Lower lobe of right lung (tissue), 2 donors: Measurements from ENCODE around the gene ATXN2L. TPM values are rescaled to one million over a fixed set of nuclear protein-coding genes. Genes with fewer than 3 reads are reported as not detected.

ENCODE experiments used
- ATAC-seq, 2 donors: fragments of 200-7000 bp; cut with Tn5 transposase; one replicate each; pipeline ENCODE4 v1.9.1; 2020 to 2022; ENCODE audit warnings: mild to moderate bottlenecking in 2 of 2, moderate library complexity in 2 of 2
- DNase-seq: peaks from one replicate; pipeline ENCODE4 v3.0.0-alpha.2; 2020
- H3K27ac ChIP-seq: fragments of 200-600 bp; one replicate; pipeline ENCODE4 v1.8.0; 2022
- H3K27me3 ChIP-seq: fragments of 200-600 bp; one replicate; pipeline ENCODE4 v1.8.0; 2022; ENCODE audit warnings: low read depth
- H3K36me3 ChIP-seq: fragments of 200-600 bp; one replicate; pipeline ENCODE4 v1.8.0; 2022; ENCODE audit warnings: mild to moderate bottlenecking
- H3K4me1 ChIP-seq: fragments of 200-600 bp; one replicate; pipeline ENCODE4 v1.8.0; 2022
- H3K4me3 ChIP-seq: fragments of 200-600 bp; one replicate; pipeline ENCODE4 v1.8.0; 2022; ENCODE audit warnings: mild to moderate bottlenecking
- H3K9me3 ChIP-seq: fragments of 200-600 bp; one replicate; pipeline ENCODE4 v1.8.0; 2022
- CTCF ChIP-seq: fragments of 200-600 bp; IDR thresholded peaks from one replicate; pipeline ENCODE4 v1.8.0; 2022; ENCODE audit warnings: antibody characterized with exemption, mild to moderate bottlenecking
- intact Hi-C: fragments of 100-400 bp; cut with DNase I; formaldehyde crosslinking; loops from one replicate; pipeline ENCODE4 v1.11.0; 2022
- total RNA-seq: library from RNA; stranded (reverse); fragmentation: NEBNext Ultra II Directional; extraction: Animal tissue kit (Norgen Biotek cat#: 25700); gene quantifications from one replicate; pipeline ENCODE4 v1.2.1, GENCODE V29; 2021
- donor health status: DM: no; HTN: yes; CAD: no; lungs with severe emphysema.

The ATXN2L gene
- total RNA-seq, 1 donor from 2014 or later = 145 TPM

DNA sequence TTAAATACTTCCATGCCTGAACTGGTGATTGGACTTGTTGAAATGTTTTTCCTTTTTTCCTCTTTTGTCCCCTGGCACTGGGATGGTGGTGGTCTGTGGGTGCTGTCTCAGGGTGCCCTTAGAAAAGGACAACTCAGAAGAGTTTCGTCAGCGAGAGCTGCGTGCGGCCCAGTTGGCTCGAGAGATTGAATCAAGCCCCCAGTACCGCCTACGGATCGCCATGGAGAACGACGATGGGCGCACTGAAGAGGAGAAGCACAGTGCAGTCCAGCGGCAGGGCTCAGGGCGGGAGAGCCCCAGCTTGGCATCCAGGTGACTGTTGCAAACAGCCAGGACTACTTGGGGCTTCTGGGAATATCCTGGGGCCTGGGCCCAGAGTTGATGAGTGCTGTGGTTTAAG is 6.9 kb downstream of the ATXN2L start:
- no peaks in the 10 kb centered on the region for H3K27me3 ChIP-seq
- H3K4me1 ChIP-seq = peaks cover 16% of the 10 kb centered on the region
- ATAC-seq (no peak), DNase-seq (no peak)
- intact Hi-C loops = no loop called here
- H3K36me3 ChIP-seq = peaks cover 98% of the 10 kb centered on the region
- no peak overlapping the region for H3K4me3 ChIP-seq
- no peak for TF ChIP-seq CTCF
- H3K9me3 ChIP-seq = no peaks in the 10 kb centered on the region
- no peak overlapping the region for H3K27ac ChIP-seq

DNA sequence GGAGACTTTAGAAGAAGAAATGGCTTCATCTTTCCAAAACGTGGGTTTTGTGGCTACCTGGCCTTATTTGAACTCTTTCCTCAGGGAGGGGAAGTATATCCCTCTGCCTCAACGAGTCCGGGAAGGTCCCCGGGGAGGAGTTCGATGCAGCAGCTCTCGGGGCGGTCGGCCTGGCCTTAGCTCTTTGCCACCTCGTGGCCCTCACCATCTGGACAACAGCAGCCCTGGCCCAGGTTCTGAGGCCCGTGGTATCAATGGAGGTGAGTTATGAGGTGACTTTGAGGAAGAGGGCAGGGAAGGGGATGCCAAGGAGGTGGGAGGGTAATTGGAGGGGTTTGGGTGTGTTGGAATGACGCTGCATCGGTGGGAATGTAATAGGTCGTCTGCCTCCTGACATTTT is 7.7 kb downstream of the ATXN2L start:
- no peak for TF ChIP-seq CTCF
- H3K27me3 ChIP-seq = no peaks in the 10 kb centered on the region
- H3K36me3 ChIP-seq = peaks cover 100% of the 10 kb centered on the region

GRCh38 chr16:28834349-28834748 is 11.6 kb downstream of the ATXN2L start:
- Histone ChIP-seq H3K27me3 (no peaks in the 10 kb centered on the region), H3K36me3 (peaks cover 92% of the 10 kb centered on the region), H3K9me3 (no peaks in the 10 kb centered on the region), H3K27ac (no peak overlapping the region), H3K4me1 (no peaks in the 10 kb centered on the region), H3K4me3 (no peak overlapping the region)
- ATAC-seq (no peak), DNase-seq (no peak)
- intact Hi-C loops = no loop called here
- TF ChIP-seq CTCF = no peak

More for the DNA sequence above, 7.7 kb downstream of the ATXN2L start:
- DNase-seq (no peak), ATAC-seq (no peak)
- Histone ChIP-seq H3K9me3 (no peaks in the 10 kb centered on the region), H3K4me1 (peaks cover 8% of the 10 kb centered on the region), H3K27ac (no peak overlapping the region), H3K4me3 (no peak overlapping the region)
- intact Hi-C loops = no loop called here

- Histone ChIP-seq H3K4me1 (no peaks in the 10 kb centered on the region), H3K4me3 (no peak overlapping the region), H3K9me3 (no peaks in the 10 kb centered on the region), H3K36me3 (peaks cover 83% of the 10 kb centered on the region), H3K27ac (no peak overlapping the region), H3K27me3 (no peaks in the 10 kb centered on the region)
- no peak for TF ChIP-seq CTCF
- ATAC-seq (peak in 1 of 2 donors; percentile 5), DNase-seq (no peak)
- intact Hi-C loops = no loop called here
Observed at GRCh38 chr16:28834873-28835863, 12.4 kb downstream of the ATXN2L start.

DNA sequence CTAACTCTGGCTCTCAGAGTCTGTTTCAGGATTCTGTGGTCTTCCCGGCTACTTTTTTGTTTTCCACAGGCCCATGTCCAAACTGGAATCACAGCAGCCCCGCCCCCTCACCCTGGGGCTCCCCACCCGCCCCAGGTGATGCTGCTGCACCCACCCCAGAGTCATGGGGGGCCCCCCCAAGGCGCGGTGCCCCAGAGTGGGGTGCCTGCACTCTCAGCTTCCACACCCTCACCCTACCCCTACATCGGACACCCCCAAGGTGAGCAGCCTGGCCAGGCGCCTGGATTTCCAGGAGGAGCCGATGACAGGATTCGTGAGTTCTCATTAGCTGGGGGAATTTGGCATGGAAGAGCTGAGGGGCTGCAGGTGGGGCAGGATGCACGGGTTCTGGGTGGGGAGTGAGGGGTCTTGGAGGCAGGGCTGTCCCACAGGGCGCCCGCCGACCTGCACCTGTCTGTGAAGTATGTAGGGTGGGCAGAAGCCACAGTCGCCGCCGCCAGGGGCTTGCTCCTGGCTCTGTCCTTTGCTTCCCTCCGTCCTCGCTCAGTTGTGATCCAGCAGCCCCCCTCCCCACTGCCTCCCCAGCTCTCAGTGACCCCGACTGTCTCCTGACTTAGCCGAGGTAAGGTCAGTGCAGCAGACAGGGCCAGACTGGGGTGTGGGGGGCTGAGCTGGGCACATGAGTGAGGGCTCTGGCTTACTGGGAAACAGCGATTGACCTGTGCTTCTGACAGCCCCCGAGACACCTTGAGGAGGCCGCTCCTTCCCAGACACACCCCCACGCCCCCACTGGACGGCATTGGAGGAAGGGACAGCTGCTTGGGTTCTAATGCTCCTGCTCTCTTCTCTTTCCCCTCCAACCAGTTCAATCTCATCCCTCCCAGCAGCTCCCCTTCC is 13.3 kb downstream of the ATXN2L start:
- Histone ChIP-seq H3K4me3 (no peak overlapping the region), H3K9me3 (no peaks in the 10 kb centered on the region), H3K27me3 (no peaks in the 10 kb centered on the region), H3K4me1 (no peaks in the 10 kb centered on the region), H3K36me3 (peaks cover 78% of the 10 kb centered on the region), H3K27ac (no peak overlapping the region)
- no peak for TF ChIP-seq CTCF
- DNase-seq (no peak), ATAC-seq (peak; percentile 5 to 38)
- intact Hi-C loops = no loop called here
